ENCODE measurements around the gene NPPA. TPM values are rescaled to one million over a fixed set of nuclear protein-coding genes. Genes with fewer than 3 reads are reported as not detected.

Gene NPPA
- total RNA-seq, 5 donors from 2014 or later (not counting 1 experiment from before 2014, with no cell fraction given) = not detected

DNA sequence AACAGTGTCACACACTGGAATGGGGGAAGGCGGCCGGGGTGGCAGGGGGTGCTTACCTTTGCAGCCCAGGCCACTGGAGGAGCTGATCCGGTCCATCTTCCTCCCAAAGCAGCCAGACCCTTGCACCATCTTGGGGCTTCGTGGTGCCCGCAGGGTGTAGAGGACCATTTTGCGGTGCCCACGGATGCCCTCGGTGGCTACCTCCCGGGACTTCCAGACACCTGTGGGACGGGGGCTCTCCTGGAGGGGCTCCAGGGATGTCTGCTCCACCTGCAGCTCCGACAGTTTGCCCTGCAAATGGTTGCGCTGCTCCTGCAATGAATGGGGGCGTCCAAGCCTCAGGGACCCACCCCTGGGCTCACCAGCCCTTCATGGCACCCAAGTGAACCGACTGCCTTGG lies 10.6 kb upstream of the NPPA start:
- Histone ChIP-seq H3K9me3 (no peaks in the 10 kb centered on the region), H3K36me3 (ENCODE audit: control insufficient read depth in 2 of 2, extremely low read depth in 1 of 2, insufficient read depth in 1 of 2, low read length in 1 of 2) (no peaks in the 10 kb centered on the region), H3K27ac (ENCODE audit: low read length) (no peak overlapping the region), H3K4me3 (ENCODE audit: control insufficient read depth in 1 of 2, extremely low read depth in 1 of 2, low read length in 1 of 2) (no peak overlapping the region), H3K27me3 (replicated peaks in 1 of 2; ENCODE audit: control insufficient read depth in 2 of 2, extremely low read depth in 1 of 2, insufficient read depth in 2 of 2, low read length in 1 of 2) (peaks cover 0 to 69% of the 10 kb centered on the region in 2 experiments), H3K4me1 (ENCODE audit: control insufficient read depth in 1 of 2, extremely low read depth in 1 of 2, insufficient read depth in 2 of 2, low read length in 2 of 2) (peaks cover 0 to 9% of the 10 kb centered on the region in 2 experiments)
- Mint-ChIP-seq H3K9me3 (peaks cover 0 to 4% (median 0%) of the 10 kb centered on the region in 3 donors), H3K4me3 (no peak overlapping the region), H3K27ac (no peak overlapping the region), H3K4me1 (peaks cover 0 to 4% (median 2%) of the 10 kb centered on the region in 3 donors), H3K36me3 (no peaks in the 10 kb centered on the region), H3K27me3 (peaks cover 51 to 74% of the 10 kb centered on the region in 2 donors)
- ATAC-seq (replicated peaks in 1 of 4) (no peak), DNase-seq (no peak)
- CTCF ChIA-PET = no interaction called here
- POLR2A ChIA-PET = interaction anchor here in 1 of 2 donors (0.5 kb wide), 1 partner anchor 646 kb away, joined by 3 read pairs; no protein-coding TSS in a partner anchor
- 80% methylated on average over 13 of the region's 14 CpGs for WGBS (ENCODE audit: insufficient coverage)

DNA sequence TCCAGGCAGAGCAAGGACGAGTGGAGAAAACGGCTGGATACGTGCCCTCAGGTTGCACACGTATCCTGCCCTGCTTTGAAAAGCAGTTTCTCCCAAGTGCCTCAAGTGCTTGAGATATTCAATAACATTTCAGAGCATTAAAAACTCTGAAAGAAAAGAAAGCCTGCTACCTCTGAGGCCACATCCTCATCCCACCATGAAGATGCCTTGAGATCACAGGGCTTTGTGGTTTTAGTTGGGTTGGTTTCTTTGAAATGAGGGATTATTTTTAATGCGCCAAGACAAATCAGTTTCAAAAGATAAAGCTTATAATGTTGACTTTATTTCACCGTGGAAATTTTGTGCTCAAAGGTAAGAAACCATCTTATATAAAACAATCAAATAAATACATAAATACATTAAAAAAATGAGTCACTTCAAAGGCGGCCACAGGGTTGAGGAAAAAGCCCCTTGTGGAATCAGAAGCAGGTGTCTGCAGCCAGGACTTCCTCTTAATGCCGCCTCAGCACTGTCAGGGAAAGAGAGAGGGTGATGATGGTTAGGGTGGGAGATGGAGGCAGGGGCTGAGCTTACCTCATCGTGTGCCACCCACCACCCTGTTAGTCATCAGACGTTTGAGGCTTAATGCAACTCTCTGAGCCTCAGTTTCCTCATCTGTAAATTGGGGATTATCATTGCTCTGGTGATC lies 9.7 kb upstream of the NPPA start:
- Mint-ChIP-seq H3K36me3 (no peaks in the 10 kb centered on the region), H3K27me3 (peaks cover 51 to 71% of the 10 kb centered on the region in 2 donors), H3K4me1 (peaks cover 0 to 4% (median 2%) of the 10 kb centered on the region in 3 donors), H3K27ac (no peak overlapping the region), H3K9me3 (peaks cover 0 to 4% (median 0%) of the 10 kb centered on the region in 3 donors), H3K4me3 (no peak overlapping the region)
- Histone ChIP-seq H3K4me1 (ENCODE audit: control insufficient read depth in 1 of 2, extremely low read depth in 1 of 2, insufficient read depth in 2 of 2, low read length in 2 of 2) (peaks cover 0 to 9% of the 10 kb centered on the region in 2 experiments), H3K4me3 (ENCODE audit: control insufficient read depth in 1 of 2, extremely low read depth in 1 of 2, low read length in 1 of 2) (no peak overlapping the region), H3K9me3 (no peaks in the 10 kb centered on the region), H3K36me3 (ENCODE audit: control insufficient read depth in 2 of 2, extremely low read depth in 1 of 2, insufficient read depth in 1 of 2, low read length in 1 of 2) (no peaks in the 10 kb centered on the region), H3K27me3 (replicated peaks in 1 of 2; ENCODE audit: control insufficient read depth in 2 of 2, extremely low read depth in 1 of 2, insufficient read depth in 2 of 2, low read length in 1 of 2) (peaks cover 0 to 67% of the 10 kb centered on the region in 2 experiments), H3K27ac (ENCODE audit: low read length) (no peak overlapping the region)
- WGBS (ENCODE audit: insufficient coverage) = 40% methylated on average over 2 of the region's 10 CpGs
- ChIA-PET POLR2A (interaction anchor here (0.5 to 0.6 kb wide), 3 partner anchors 28 to 646 kb away, joined by 3 to 4 read pairs (median 3); no protein-coding TSS in a partner anchor), CTCF (no interaction called here)
- DNase-seq = no peak
- ATAC-seq (replicated peaks in 1 of 4) = no peak

DNA sequence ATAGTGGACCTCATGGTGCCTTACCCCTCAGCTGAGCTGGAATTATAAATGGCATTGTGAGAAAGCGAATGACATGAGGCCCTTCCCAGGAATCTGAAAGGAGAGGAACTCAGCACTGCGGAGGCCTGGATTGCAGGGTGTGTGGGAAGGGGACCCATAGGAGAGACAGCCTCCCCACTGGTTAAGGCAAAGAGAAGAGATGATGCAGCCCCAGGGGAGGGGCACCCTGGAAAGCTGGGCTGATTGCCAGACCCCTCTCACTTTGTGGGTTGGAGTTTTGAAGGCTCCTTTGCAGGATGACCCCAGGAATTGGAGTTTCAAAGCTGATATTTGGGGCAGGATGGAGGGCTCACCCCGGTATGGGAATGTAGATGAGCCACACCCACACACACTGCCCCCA lies 9.1 kb upstream of the NPPA start:
- peaks cover 0 to 4% (median 2%) of the 10 kb centered on the region in 3 donors for H3K4me1 Mint-ChIP-seq
- no peak overlapping the region for H3K4me3 Mint-ChIP-seq
- no peaks in the 10 kb centered on the region for H3K36me3 Mint-ChIP-seq
- Histone ChIP-seq H3K27ac (ENCODE audit: low read length) (no peak overlapping the region), H3K27me3 (replicated peaks in 1 of 2; ENCODE audit: control insufficient read depth in 2 of 2, extremely low read depth in 1 of 2, insufficient read depth in 2 of 2, low read length in 1 of 2) (peaks cover 0 to 70% of the 10 kb centered on the region in 2 experiments), H3K9me3 (no peaks in the 10 kb centered on the region), H3K4me1 (ENCODE audit: control insufficient read depth in 1 of 2, extremely low read depth in 1 of 2, insufficient read depth in 2 of 2, low read length in 2 of 2) (peaks cover 0 to 9% of the 10 kb centered on the region in 2 experiments), H3K36me3 (ENCODE audit: control insufficient read depth in 2 of 2, extremely low read depth in 1 of 2, insufficient read depth in 1 of 2, low read length in 1 of 2) (no peaks in the 10 kb centered on the region), H3K4me3 (ENCODE audit: control insufficient read depth in 1 of 2, extremely low read depth in 1 of 2, low read length in 1 of 2) (no peak overlapping the region)
- peaks cover 0 to 3% (median 0%) of the 10 kb centered on the region in 3 donors for H3K9me3 Mint-ChIP-seq
- ATAC-seq (replicated peaks in 1 of 4) (no peak), DNase-seq (no peak)
- no peak overlapping the region for H3K27ac Mint-ChIP-seq
- WGBS (ENCODE audit: insufficient coverage) = 92% methylated on average over 2 of the region's 3 CpGs
- POLR2A ChIA-PET = interaction anchor here in 1 of 2 donors (0.5 to 0.6 kb wide), 2 partner anchors 27 to 187 kb away, joined by 3 to 4 read pairs; no protein-coding TSS in a partner anchor
- CTCF ChIA-PET = no interaction called here
- H3K27me3 Mint-ChIP-seq = peaks cover 48 to 71% of the 10 kb centered on the region in 2 donors

DNA sequence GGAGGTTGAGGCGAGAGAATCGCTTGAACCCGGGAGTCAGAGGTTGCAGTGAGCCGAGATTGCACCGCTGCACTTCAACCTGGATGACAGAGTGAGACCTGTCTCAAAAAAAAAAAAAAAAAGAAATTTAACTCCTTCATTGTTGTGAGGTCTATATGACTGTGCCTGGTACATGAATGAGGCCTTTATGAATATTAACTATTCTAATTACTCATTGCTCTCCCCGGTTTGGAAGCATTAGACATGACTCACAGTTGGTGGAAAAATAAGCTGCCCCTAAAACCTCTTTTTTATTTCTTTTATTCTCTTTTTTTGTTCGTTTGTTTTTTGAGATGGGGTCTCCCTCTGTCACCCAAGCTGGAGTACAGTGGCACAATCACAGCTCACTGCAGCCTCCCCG lies 7.8 kb upstream of the NPPA start:
- no peak overlapping the region for H3K27ac ChIP-seq (ENCODE audit: low read length)
- POLR2A ChIA-PET = interaction anchor here in 1 of 2 donors (0.7 kb wide), 1 partner anchor 15 kb away, joined by 5 read pairs; no protein-coding TSS in a partner anchor
- ATAC-seq (replicated peaks in 1 of 4) = no peak

DNA sequence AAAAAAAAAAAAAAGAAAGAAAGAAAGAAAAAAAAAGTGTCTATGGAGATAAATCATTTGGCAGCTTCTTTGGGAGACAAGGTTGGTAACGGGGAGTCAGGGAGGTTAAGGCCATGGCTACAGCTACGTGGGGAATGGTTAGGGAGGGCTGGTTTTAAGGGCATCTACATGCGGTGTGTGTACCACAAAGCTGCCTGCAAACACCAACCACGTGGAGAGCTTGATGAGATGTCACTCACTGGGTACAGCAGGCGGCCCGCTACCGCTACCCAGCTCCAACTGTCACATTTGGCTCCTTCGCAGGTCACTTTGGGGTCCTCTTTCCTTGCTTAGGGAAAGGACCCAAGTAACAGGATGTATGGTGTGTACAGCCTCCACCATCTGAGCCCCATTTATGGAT lies 6.9 kb upstream of the NPPA start:
- no peak overlapping the region for H3K27ac Mint-ChIP-seq

More for the DNA sequence above, 7.8 kb upstream of the NPPA start:
- no peaks in the 10 kb centered on the region for H3K9me3 Mint-ChIP-seq
- H3K27me3 Mint-ChIP-seq = peaks cover 43 to 66% of the 10 kb centered on the region in 2 donors
- H3K36me3 ChIP-seq (ENCODE audit: control insufficient read depth in 2 of 2, extremely low read depth in 1 of 2, insufficient read depth in 1 of 2, low read length in 1 of 2) = no peaks in the 10 kb centered on the region
- 33% methylated on average over 3 of the region's 8 CpGs for WGBS (ENCODE audit: insufficient coverage)
- H3K36me3 Mint-ChIP-seq = no peaks in the 10 kb centered on the region
- DNase-seq = no peak
- H3K9me3 ChIP-seq = no peaks in the 10 kb centered on the region
- peaks cover 0 to 9% of the 10 kb centered on the region in 2 experiments for H3K4me1 ChIP-seq (ENCODE audit: control insufficient read depth in 1 of 2, extremely low read depth in 1 of 2, insufficient read depth in 2 of 2, low read length in 2 of 2)
- H3K27me3 ChIP-seq (replicated peaks in 1 of 2; ENCODE audit: control insufficient read depth in 2 of 2, extremely low read depth in 1 of 2, insufficient read depth in 2 of 2, low read length in 1 of 2) = peaks cover 0 to 66% of the 10 kb centered on the region in 2 experiments
- CTCF ChIA-PET = interaction anchor here in 1 of 2 donors (0.7 kb wide), 1 partner anchor 1205 kb away, joined by 5 read pairs; no protein-coding TSS in a partner anchor
- peaks cover 0 to 4% (median 2%) of the 10 kb centered on the region in 3 donors for H3K4me1 Mint-ChIP-seq
- no peak overlapping the region for H3K4me3 ChIP-seq (ENCODE audit: control insufficient read depth in 1 of 2, extremely low read depth in 1 of 2, low read length in 1 of 2)
- H3K4me3 Mint-ChIP-seq = no peak overlapping the region
- H3K27ac Mint-ChIP-seq = no peak overlapping the region

DNA sequence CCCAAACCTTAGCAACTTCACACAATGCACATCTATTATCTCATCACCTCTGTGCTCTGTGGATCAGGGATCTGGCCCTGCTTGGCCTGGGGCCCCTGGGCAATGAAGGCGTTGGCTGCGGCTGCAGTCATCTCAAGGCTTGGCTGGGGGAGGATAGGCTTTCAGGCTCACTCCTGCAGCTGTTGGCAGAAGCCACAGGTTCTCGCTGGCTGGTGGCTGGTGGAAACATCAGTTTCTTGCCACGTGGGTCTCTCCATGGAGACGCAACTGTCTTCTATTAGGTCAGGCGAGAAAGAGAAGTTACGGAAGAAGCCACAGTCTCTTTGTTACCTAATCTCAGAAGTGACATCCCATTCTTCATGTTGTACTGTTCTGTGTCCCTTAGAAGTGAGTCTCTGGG lies 3.6 kb upstream of the NPPA start:
- CTCF ChIA-PET = no interaction called here
- Mint-ChIP-seq H3K36me3 (no peaks in the 10 kb centered on the region), H3K27ac (no peak overlapping the region), H3K9me3 (no peaks in the 10 kb centered on the region), H3K27me3 (peaks cover 25 to 27% of the 10 kb centered on the region in 2 donors), H3K4me3 (no peak overlapping the region), H3K4me1 (no peaks in the 10 kb centered on the region)
- POLR2A ChIA-PET = no interaction called here
- DNase-seq (no peak), ATAC-seq (replicated peaks in 1 of 4) (no peak)
- Histone ChIP-seq H3K4me1 (ENCODE audit: control insufficient read depth in 1 of 2, extremely low read depth in 1 of 2, insufficient read depth in 2 of 2, low read length in 2 of 2) (no peaks in the 10 kb centered on the region), H3K27ac (ENCODE audit: low read length) (no peak overlapping the region), H3K27me3 (replicated peaks in 1 of 2; ENCODE audit: control insufficient read depth in 2 of 2, extremely low read depth in 1 of 2, insufficient read depth in 2 of 2, low read length in 1 of 2) (peaks cover 0 to 34% of the 10 kb centered on the region in 2 experiments), H3K9me3 (no peaks in the 10 kb centered on the region), H3K4me3 (ENCODE audit: control insufficient read depth in 1 of 2, extremely low read depth in 1 of 2, low read length in 1 of 2) (no peak overlapping the region), H3K36me3 (ENCODE audit: control insufficient read depth in 2 of 2, extremely low read depth in 1 of 2, insufficient read depth in 1 of 2, low read length in 1 of 2) (no peaks in the 10 kb centered on the region)
- 87% methylated on average over 3 of the region's 7 CpGs for WGBS (ENCODE audit: insufficient coverage)

More for the DNA sequence above, 6.9 kb upstream of the NPPA start:
- POLR2A ChIA-PET = no interaction called here
- ATAC-seq (replicated peaks in 1 of 4) = no peak
- Mint-ChIP-seq H3K4me3 (no peak overlapping the region), H3K9me3 (no peaks in the 10 kb centered on the region), H3K36me3 (no peaks in the 10 kb centered on the region), H3K27me3 (peaks cover 33 to 56% of the 10 kb centered on the region in 2 donors), H3K4me1 (peaks cover 0 to 4% (median 2%) of the 10 kb centered on the region in 3 donors)
- Histone ChIP-seq H3K9me3 (no peaks in the 10 kb centered on the region), H3K4me1 (ENCODE audit: control insufficient read depth in 1 of 2, extremely low read depth in 1 of 2, insufficient read depth in 2 of 2, low read length in 2 of 2) (peaks cover 0 to 9% of the 10 kb centered on the region in 2 experiments), H3K27ac (ENCODE audit: low read length) (no peak overlapping the region), H3K36me3 (ENCODE audit: control insufficient read depth in 2 of 2, extremely low read depth in 1 of 2, insufficient read depth in 1 of 2, low read length in 1 of 2) (no peaks in the 10 kb centered on the region), H3K27me3 (replicated peaks in 1 of 2; ENCODE audit: control insufficient read depth in 2 of 2, extremely low read depth in 1 of 2, insufficient read depth in 2 of 2, low read length in 1 of 2) (peaks cover 0 to 61% of the 10 kb centered on the region in 2 experiments), H3K4me3 (ENCODE audit: control insufficient read depth in 1 of 2, extremely low read depth in 1 of 2, low read length in 1 of 2) (no peak overlapping the region)
- 47% methylated on average over 4 of the region's 8 CpGs for WGBS (ENCODE audit: insufficient coverage)
- DNase-seq = no peak
- CTCF ChIA-PET = no interaction called here

All from T-cell (primary cell).